GM11168 (cell line): ENCODE results near the gene WBP1L.
"Not testable (repeated sequence)": the region's sequence is repeated elsewhere in the genome, so short reads cannot be mapped to it uniquely, and the experiment has no call there.

ENCODE experiments used
- in situ Hi-C: fragments of 300-500 bp; cut with MboI; formaldehyde crosslinking; loops from one replicate; pipeline ENCODE4 v1.12.0; 2022; ENCODE audit warnings: low sequenced_read_pairs; ENCODE audit not compliant: unreplicated experiment

WBP1L gene

GRCh38 chr10:102801496-102801895 is 57.7 kb downstream of the WBP1L start:
- in situ Hi-C loops = no loop called here

- in situ Hi-C loops = no loop called here
Measured at GRCh38 chr10:102801978-102802377, 58.2 kb downstream of the WBP1L start.

GRCh38 chr10:102802920-102803534 is 59.3 kb downstream of the WBP1L start:
- in situ Hi-C loops = no loop called here

- in situ Hi-C loops = no loop called here
Measured at GRCh38 chr10:102804382-102805055, 60.8 kb downstream of the WBP1L start.

GRCh38 chr10:102808380-102808779 is 64.6 kb downstream of the WBP1L start:
- in situ Hi-C loops = no loop called here

GRCh38 chr10:102811346-102811745 is 67.6 kb downstream of the WBP1L start:
- in situ Hi-C loops = no loop called here

GRCh38 chr10:102812231-102812876 is 68.6 kb downstream of the WBP1L start:
- in situ Hi-C loops = no loop called here

GRCh38 chr10:102813017-102813541 is 69.3 kb downstream of the WBP1L start:
- in situ Hi-C loops = no loop called here

GRCh38 chr10:102813734-102814452 is 70.1 kb downstream of the WBP1L start:
- in situ Hi-C loops = no loop called here

- in situ Hi-C loops = no loop called here
Measured at GRCh38 chr10:102814453-102814871, 70.7 kb downstream of the WBP1L start.

GRCh38 chr10:102814873-102815661 is 71.3 kb downstream of the WBP1L start:
- in situ Hi-C loops = no loop called here

GRCh38 chr10:102815790-102816549 is 72.2 kb downstream of the WBP1L start:
- in situ Hi-C loops = no loop called here

GRCh38 chr10:102817175-102817574 is 73.4 kb downstream of the WBP1L start:
- in situ Hi-C loops = no loop called here

GRCh38 chr10:102819054-102819453 is 75.3 kb downstream of the WBP1L start:
- in situ Hi-C loops = no loop called here

- in situ Hi-C loops = not testable (repeated sequence)
Measured at GRCh38 chr10:102820008-102820407, 76.3 kb downstream of the WBP1L start.

- in situ Hi-C loops = no loop called here
Measured at GRCh38 chr10:102822222-102822621, 78.5 kb downstream of the WBP1L start.

- in situ Hi-C loops = no loop called here
Measured at GRCh38 chr10:102824664-102825063, 80.9 kb downstream of the WBP1L start.

- in situ Hi-C loops = no loop called here
Measured at GRCh38 chr10:102826148-102826796, 82.5 kb downstream of the WBP1L start.

- in situ Hi-C loops = no loop called here
Measured at GRCh38 chr10:102827597-102827975, 83.8 kb downstream of the WBP1L start.
